Hepatocyte (in vitro differentiated cells): ENCODE measurements around the gene PLD1. TPM values are rescaled to one million over a fixed set of nuclear protein-coding genes. Genes with fewer than 3 reads are reported as not detected.
"Not testable (repeated sequence)": the region's sequence is repeated elsewhere in the genome, so short reads cannot be mapped to it uniquely, and the experiment has no call there.

Experiments
- DNase-seq: peaks from one replicate; pipeline ENCODE4 v3.0.0-alpha.2; 2016; ENCODE audit warnings: low spot score
- H2AFZ ChIP-seq: fragments of 200-600 bp; sonication (generic); 2 replicates; pipeline ENCODE4 v1.6.0; 2016; ENCODE audit warnings: antibody characterized with exemption, mild to moderate bottlenecking
- H3K27ac ChIP-seq: fragments of 200-600 bp; sonication (generic); 2 replicates; pipeline ENCODE4 v1.5.1; 2016; ENCODE audit warnings: mild to moderate bottlenecking
- H3K27me3 ChIP-seq: fragments of 200-600 bp; sonication (generic); 2 replicates; pipeline ENCODE4 v1.6.1; 2016
- H3K36me3 ChIP-seq: fragments of 200-600 bp; sonication (generic); replicated peaks from 2 replicates; pipeline ENCODE4 v1.5.1; 2016; ENCODE audit warnings: low read depth; ENCODE audit not compliant: insufficient read depth
- H3K4me1 ChIP-seq: fragments of 200-600 bp; sonication (generic); 2 replicates; pipeline ENCODE4 v1.5.1; 2016; ENCODE audit warnings: mild to moderate bottlenecking, moderate library complexity; ENCODE audit not compliant: insufficient read depth
- H3K4me2 ChIP-seq: fragments of 200-600 bp; sonication (generic); 2 replicates; pipeline ENCODE4 v1.6.0; 2016
- H3K4me3 ChIP-seq: fragments of 200-600 bp; sonication (generic); 2 replicates; pipeline ENCODE4 v1.5.1; 2016; ENCODE audit warnings: mild to moderate bottlenecking
- H3K79me2 ChIP-seq: fragments of 200-600 bp; sonication (generic); 2 replicates; pipeline ENCODE4 v1.6.0; 2017; ENCODE audit warnings: mild to moderate bottlenecking
- H3K9me2 ChIP-seq: fragments of 200-600 bp; sonication (generic); replicated peaks from 2 replicates; pipeline ENCODE4 v1.6.0; 2017; ENCODE audit warnings: mild to moderate bottlenecking; ENCODE audit not compliant: insufficient read depth
- H3K9me3 ChIP-seq: fragments of 200-600 bp; sonication (generic); 2 replicates; pipeline ENCODE4 v1.5.1; 2016; ENCODE audit warnings: low read depth, mild to moderate bottlenecking
- H4K20me1 ChIP-seq: fragments of 200-600 bp; sonication (generic); 2 replicates; pipeline ENCODE4 v1.6.0; 2016; ENCODE audit warnings: mild to moderate bottlenecking; ENCODE audit not compliant: insufficient read depth, poor library complexity, severe bottlenecking
- EZH2 ChIP-seq: fragments of 200-600 bp; sonication (generic); IDR thresholded peaks from 2 replicates; pipeline ENCODE4 v1.6.1; 2016; ENCODE audit warnings: antibody characterized with exemption, mild to moderate bottlenecking, borderline replicate concordance
- EZH2phosphoT487 ChIP-seq: fragments of 200-600 bp; sonication (generic); IDR thresholded peaks from one replicate; pipeline ENCODE4 v1.6.1; 2018; ENCODE audit warnings: antibody characterized with exemption, mild to moderate bottlenecking, low read depth, moderate library complexity; ENCODE audit not compliant: unreplicated experiment, severe bottlenecking
- WGBS: methylation state at CpG from one replicate; pipeline ENCODE4 v1.1.6; 2016; ENCODE audit warnings: low lambda C conversion rate; ENCODE audit errors: missing lambda C conversion rate; 5-methylcytosine and 5-hydroxymethylcytosine counted together
- polyA plus RNA-seq: library from polyadenylated mRNA; unstranded; fragments of >200 nt; fragmentation: Nextera tagmentation; extraction: Ambion mirVana; gene quantifications from 2 replicates; pipeline ENCODE4 v1.2.1, GENCODE V29; 2016
- total RNA-seq: library from RNA; depleted of rRNA; stranded (reverse); fragments of >200 nt; gene quantifications from 2 replicates; pipeline ENCODE4 v1.2.3, GENCODE V29; 2014
- TF ChIP-seq, protein P1 (sequence below): fragments of 200-600 bp; sonication (generic); IDR thresholded peaks from 2 replicates; pipeline ENCODE4 v1.5.1; 2016; ENCODE audit warnings: antibody characterized with exemption, mild to moderate bottlenecking; ENCODE audit not compliant: poor library complexity

Gene PLD1
- total and polyA plus RNA-seq, 2 experiments from 2014 or later: 29.4 to 71.1 TPM

DNA sequence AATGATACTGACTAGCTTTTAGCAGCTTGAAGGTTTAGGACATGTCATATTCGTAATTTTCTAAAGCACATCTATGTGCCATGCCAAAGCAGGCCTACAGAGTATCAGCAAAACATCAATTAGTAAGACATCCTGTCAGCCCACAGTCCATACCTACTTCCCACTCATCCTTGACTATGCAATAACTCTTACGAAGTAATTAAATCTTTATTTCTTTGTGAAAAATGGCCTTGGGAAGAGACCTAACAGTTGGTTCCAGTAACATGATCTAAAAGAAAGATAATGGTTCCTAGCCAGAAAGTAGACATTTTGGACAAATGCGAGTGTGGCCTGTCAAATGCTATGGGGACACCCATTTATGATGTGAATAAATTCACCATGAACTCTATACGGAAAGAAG is 177.5 kb downstream of the PLD1 start:
- DNase-seq: no peak
- H3K9me3 ChIP-seq: no peaks in the 10 kb centered on the region
- no peaks in the 10 kb centered on the region for H3K4me1 ChIP-seq
- no peak overlapping the region for H2AFZ ChIP-seq
- no peak overlapping the region for H3K4me3 ChIP-seq
- 96% methylated on average over 4 of the region's 4 CpGs for WGBS
- no peak overlapping the region for H3K27ac ChIP-seq
- H4K20me1 ChIP-seq: no peaks in the 10 kb centered on the region
- TF ChIP-seq EZH2 (no peak), EZH2phosphoT487 (no peak)
- TF ChIP-seq, protein P1, sequence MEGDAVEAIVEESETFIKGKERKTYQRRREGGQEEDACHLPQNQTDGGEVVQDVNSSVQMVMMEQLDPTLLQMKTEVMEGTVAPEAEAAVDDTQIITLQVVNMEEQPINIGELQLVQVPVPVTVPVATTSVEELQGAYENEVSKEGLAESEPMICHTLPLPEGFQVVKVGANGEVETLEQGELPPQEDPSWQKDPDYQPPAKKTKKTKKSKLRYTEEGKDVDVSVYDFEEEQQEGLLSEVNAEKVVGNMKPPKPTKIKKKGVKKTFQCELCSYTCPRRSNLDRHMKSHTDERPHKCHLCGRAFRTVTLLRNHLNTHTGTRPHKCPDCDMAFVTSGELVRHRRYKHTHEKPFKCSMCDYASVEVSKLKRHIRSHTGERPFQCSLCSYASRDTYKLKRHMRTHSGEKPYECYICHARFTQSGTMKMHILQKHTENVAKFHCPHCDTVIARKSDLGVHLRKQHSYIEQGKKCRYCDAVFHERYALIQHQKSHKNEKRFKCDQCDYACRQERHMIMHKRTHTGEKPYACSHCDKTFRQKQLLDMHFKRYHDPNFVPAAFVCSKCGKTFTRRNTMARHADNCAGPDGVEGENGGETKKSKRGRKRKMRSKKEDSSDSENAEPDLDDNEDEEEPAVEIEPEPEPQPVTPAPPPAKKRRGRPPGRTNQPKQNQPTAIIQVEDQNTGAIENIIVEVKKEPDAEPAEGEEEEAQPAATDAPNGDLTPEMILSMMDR: no peak
- H3K27me3 ChIP-seq: no peaks in the 10 kb centered on the region
- no peak overlapping the region for H3K4me2 ChIP-seq
- H3K79me2 ChIP-seq: no peaks in the 10 kb centered on the region
- no peaks in the 10 kb centered on the region for H3K9me2 ChIP-seq
- no peaks in the 10 kb centered on the region for H3K36me3 ChIP-seq

DNA sequence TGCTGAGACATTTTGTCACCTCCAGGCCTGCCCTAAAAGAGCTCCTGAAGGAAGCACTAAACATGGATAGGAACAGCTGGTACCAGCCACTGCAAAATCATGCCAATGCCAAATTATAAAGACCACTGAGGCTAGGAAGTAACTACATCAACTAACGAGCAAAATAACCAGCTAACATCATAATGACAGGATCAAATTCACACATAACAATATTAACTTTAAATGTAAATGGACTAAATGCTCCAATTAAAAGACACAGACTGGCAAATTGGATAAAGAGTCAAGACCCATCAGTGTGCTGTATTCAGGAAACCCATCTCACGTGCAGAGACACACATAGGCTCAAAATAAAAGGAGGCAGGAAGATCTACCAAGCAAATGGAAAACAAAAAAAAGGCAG is 183.5 kb downstream of the PLD1 start:
- 88% methylated on average over 2 of the region's 2 CpGs for WGBS
- not testable (repeated sequence) for H3K27ac ChIP-seq, H2AFZ ChIP-seq, H3K36me3 ChIP-seq, H3K79me2 ChIP-seq, H3K4me1 ChIP-seq, H3K4me2 ChIP-seq, H3K9me2 ChIP-seq, H3K27me3 ChIP-seq, DNase-seq, H3K4me3 ChIP-seq, H4K20me1 ChIP-seq, H3K9me3 ChIP-seq

DNA sequence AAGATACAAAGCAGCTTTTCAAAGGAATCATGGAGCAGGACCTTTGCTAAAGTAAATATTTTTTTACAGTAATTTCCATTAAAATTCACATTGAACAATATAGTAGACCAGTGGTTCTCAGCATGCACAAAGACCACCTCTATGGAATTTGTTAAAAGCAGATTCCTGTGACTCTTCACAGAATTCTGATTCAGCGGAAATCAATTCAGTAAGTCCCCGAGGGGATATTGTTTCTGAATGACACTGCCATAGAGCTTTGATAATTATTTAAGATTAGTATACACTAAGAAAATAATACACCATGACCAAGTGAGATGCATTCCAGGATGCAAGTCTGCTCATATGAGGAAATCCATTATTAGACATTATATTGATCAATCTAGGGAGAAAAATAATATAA is 188.2 kb downstream of the PLD1 start:
- Histone ChIP-seq H3K27me3 (no peaks in the 10 kb centered on the region), H3K79me2 (no peaks in the 10 kb centered on the region), H2AFZ (no peak overlapping the region), H3K4me2 (no peak overlapping the region), H3K9me3 (no peaks in the 10 kb centered on the region), H3K4me3 (no peak overlapping the region), H3K9me2 (no peaks in the 10 kb centered on the region), H4K20me1 (no peaks in the 10 kb centered on the region), H3K4me1 (peaks cover 4% of the 10 kb centered on the region), H3K27ac (peak overlapping the region; percentile 51), H3K36me3 (no peaks in the 10 kb centered on the region)
- DNase-seq: no peak
- WGBS: 100% methylated on average over 2 of the region's 2 CpGs
- TF ChIP-seq EZH2: no peak
- TF ChIP-seq, protein P1: no peak
- TF ChIP-seq EZH2phosphoT487: no peak

DNA sequence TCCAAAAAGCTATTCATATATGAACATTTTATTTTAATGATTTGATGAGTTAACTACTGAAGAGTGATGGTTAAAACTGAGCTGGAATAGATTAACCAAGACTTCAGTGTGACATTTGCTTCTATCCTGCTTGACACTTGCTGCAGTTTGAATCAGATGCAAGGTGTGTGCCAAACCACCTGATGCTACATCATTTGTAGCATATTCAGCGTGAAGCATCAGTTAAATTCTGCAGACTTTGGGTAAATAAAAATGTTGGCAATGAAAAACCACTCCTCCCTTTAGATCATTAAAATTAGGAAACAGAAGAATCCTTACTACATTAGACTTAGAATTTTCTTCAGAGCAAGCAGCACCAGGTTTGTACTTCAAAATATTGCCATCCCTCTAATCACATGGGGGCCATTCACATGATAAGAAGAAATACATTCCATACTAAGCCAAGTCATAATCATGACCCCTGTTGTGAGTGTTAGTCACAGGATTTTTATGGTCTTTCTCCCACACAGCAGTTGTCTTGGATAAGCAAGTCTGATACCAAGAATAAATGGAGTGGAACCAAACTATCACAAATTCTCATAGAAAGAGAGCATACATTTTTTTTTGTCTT is 189.4 kb downstream of the PLD1 start:
- H3K36me3 ChIP-seq: no peaks in the 10 kb centered on the region
- H3K4me1 ChIP-seq: peaks cover 4% of the 10 kb centered on the region
- no peaks in the 10 kb centered on the region for H3K79me2 ChIP-seq
- TF ChIP-seq, protein P1: no peak
- TF ChIP-seq EZH2phosphoT487 (no peak), EZH2 (no peak)
- no peaks in the 10 kb centered on the region for H4K20me1 ChIP-seq
- no peak overlapping the region for H3K4me2 ChIP-seq
- no peak overlapping the region for H2AFZ ChIP-seq
- H3K9me2 ChIP-seq: no peaks in the 10 kb centered on the region
- H3K9me3 ChIP-seq: no peaks in the 10 kb centered on the region
- H3K4me3 ChIP-seq: no peak overlapping the region
- DNase-seq: peak; percentile 37
- H3K27ac ChIP-seq: peak overlapping the region; percentile 51
- WGBS: 92% methylated on average over 1 of the region's 1 CpG
- no peaks in the 10 kb centered on the region for H3K27me3 ChIP-seq
